ENCODE measurements around the gene ATP2B1. TPM values are rescaled to one million over a fixed set of nuclear protein-coding genes. Genes with fewer than 3 reads are reported as not detected.

ATP2B1 gene
- total RNA-seq, 1 donor from 2014 or later, result 10.7 TPM

GRCh38 chr12:89695100-89695499, 13.5 kb downstream of the ATP2B1 start:
- H3K27ac ChIP-seq (replicated peaks), result no peak overlapping the region
- no peak for TF ChIP-seq CTCF (IDR thresholded peaks at IDR 0.05; ENCODE audit: borderline replicate concordance)
- no peak for DNase-seq
- peaks cover 22% of the 10 kb centered on the region for H3K4me1 ChIP-seq
- no peaks in the 10 kb centered on the region for H3K36me3 ChIP-seq
- no peaks in the 10 kb centered on the region for H3K27me3 ChIP-seq (ENCODE audit: low read depth)
- no peak overlapping the region for H3K4me3 ChIP-seq
- no peaks in the 10 kb centered on the region for H3K9me3 ChIP-seq (replicated peaks)
- intact Hi-C loops (cut with micrococcal nuclease), result no loop called here

GRCh38 chr12:89694542-89694941, 14.1 kb downstream of the ATP2B1 start:
- Histone ChIP-seq H3K9me3 (replicated peaks) (no peaks in the 10 kb centered on the region), H3K27ac (replicated peaks) (no peak overlapping the region), H3K4me3 (no peak overlapping the region), H3K4me1 (peaks cover 22% of the 10 kb centered on the region), H3K36me3 (no peaks in the 10 kb centered on the region), H3K27me3 (ENCODE audit: low read depth) (no peaks in the 10 kb centered on the region)
- no peak for DNase-seq
- TF ChIP-seq CTCF (IDR thresholded peaks at IDR 0.05; ENCODE audit: borderline replicate concordance), result no peak
- intact Hi-C loops (cut with micrococcal nuclease), result no loop called here

- no peaks in the 10 kb centered on the region for H3K9me3 ChIP-seq (replicated peaks)
- TF ChIP-seq CTCF (IDR thresholded peaks at IDR 0.05; ENCODE audit: borderline replicate concordance), result no peak
- H3K27me3 ChIP-seq (ENCODE audit: low read depth), result no peaks in the 10 kb centered on the region
- intact Hi-C loops (cut with micrococcal nuclease), result no loop called here
- no peak overlapping the region for H3K27ac ChIP-seq (replicated peaks)
- DNase-seq, result no peak
- H3K36me3 ChIP-seq, result no peaks in the 10 kb centered on the region
- H3K4me1 ChIP-seq, result peaks cover 22% of the 10 kb centered on the region
- no peak overlapping the region for H3K4me3 ChIP-seq
Measured at GRCh38 chr12:89693639-89694202, 14.9 kb downstream of the ATP2B1 start.

GRCh38 chr12:89692439-89692838, 16.2 kb downstream of the ATP2B1 start:
- Histone ChIP-seq H3K27me3 (ENCODE audit: low read depth) (no peaks in the 10 kb centered on the region), H3K4me3 (no peak overlapping the region), H3K36me3 (no peaks in the 10 kb centered on the region), H3K4me1 (peaks cover 27% of the 10 kb centered on the region), H3K27ac (replicated peaks) (no peak overlapping the region), H3K9me3 (replicated peaks) (no peaks in the 10 kb centered on the region)
- DNase-seq, result no peak
- intact Hi-C loops (cut with micrococcal nuclease), result no loop called here
- TF ChIP-seq CTCF (IDR thresholded peaks at IDR 0.05; ENCODE audit: borderline replicate concordance), result no peak

GRCh38 chr12:89691659-89692058, 17.0 kb downstream of the ATP2B1 start:
- Histone ChIP-seq H3K4me1 (peaks cover 27% of the 10 kb centered on the region), H3K27me3 (ENCODE audit: low read depth) (no peaks in the 10 kb centered on the region), H3K27ac (replicated peaks) (no peak overlapping the region), H3K9me3 (replicated peaks) (no peaks in the 10 kb centered on the region), H3K36me3 (no peaks in the 10 kb centered on the region), H3K4me3 (no peak overlapping the region)
- intact Hi-C loops (cut with micrococcal nuclease), result no loop called here
- no peak for DNase-seq
- TF ChIP-seq CTCF (IDR thresholded peaks at IDR 0.05; ENCODE audit: borderline replicate concordance), result no peak

Measured in left ventricle myocardium inferior (tissue), 1 donor.